HG03135 (cell line): ENCODE results near the gene IL1B.

Experiments used
- ATAC-seq: cut with Tn5 transposase; IDR thresholded peaks from one replicate; pipeline ENCODE4 v1.9.1; 2021; ENCODE audit warnings: mild to moderate bottlenecking, moderate library complexity; ENCODE audit not compliant: unreplicated experiment

Gene IL1B

DNA sequence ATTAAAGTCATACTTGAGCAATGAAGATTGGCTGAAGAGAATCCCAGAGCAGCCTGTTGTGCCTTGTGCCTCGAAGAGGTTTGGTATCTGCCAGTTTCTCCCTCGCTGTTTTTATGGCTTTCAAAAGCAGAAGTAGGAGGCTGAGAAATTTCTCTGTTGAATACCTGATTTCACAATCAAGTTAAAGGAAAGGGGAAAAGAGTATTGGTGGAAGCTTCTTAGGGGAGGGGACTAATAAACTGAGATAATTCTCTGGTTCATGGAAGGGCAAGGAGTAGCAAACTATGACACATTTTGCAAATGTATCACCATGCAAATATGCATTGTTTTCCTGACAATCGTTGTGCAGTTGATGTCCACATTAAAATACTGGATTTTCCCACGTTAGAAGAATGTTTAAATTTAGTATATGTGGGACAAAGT lies at the start of gene IL1B:
TSS of gene IL1B (minus strand) at position 85 of the 423 bp plus-strand sequence. CDS start 550 bp downstream, outside the sequence.
- no peak for ATAC-seq

- ATAC-seq = no peak
These were observed 49.7 kb upstream of the IL1B start for GRCh38 chr2:112886291-112886690.

GRCh38 chr2:112885506-112885902 lies 48.9 kb upstream of the IL1B start:
- no peak for ATAC-seq

- ATAC-seq = peak; percentile 56
These were observed 48.4 kb upstream of the IL1B start for GRCh38 chr2:112884869-112885505.

DNA sequence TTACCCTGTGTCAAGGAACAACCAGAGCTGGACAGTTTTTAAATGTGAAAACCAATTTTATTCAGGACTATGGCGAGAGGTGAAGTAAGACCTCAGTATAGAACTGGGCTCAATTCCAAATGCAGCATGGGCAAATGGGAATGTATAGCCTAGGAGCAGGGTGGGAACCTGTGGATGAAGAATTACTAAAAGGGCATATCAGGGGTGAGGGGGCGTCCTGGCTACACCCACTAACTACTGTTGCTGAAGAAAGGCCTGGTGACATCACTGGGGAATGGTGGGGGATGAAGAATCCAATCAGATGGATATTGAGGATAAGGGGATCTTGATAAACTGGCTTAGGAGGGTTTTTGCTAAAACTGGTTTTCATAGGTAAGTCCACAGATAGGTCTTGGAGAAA lies 47.1 kb upstream of the IL1B start:
- no peak for ATAC-seq

DNA sequence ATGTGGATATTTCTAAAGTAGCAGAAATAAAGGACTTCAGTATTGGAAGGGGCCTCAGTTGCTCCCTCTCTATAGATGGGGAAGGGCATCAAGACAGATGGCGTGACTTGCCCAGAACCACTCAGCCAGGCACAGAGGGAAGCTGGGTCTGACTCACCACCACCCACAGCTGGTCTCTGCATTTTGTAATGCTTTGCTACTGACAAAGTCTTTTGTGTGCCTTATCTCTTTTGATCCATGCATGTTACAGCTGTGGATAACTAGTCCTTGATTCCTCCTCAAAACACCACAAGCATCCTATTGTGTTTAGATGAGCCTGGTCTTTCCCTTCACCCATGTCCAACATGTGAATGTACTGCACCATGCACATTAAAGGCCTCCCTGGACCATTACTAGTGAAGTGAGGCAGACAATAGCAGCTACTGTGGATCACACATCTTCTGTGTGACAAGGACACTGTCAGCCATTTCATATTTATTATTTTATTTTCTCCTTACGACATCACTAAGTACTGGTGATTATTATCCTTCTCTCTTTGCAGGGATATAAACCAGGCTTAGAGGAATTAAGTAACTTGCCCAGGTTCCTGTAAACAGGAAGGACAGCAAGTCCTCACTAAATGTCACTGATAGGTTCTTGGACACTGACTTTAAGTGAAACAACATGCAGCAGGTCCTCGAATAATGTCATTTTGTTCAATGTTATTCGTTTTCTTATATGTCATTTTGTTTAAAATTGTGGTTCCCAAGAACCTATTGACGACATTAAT lies 44.8 kb upstream of the IL1B start:
- peak; percentile 60 for ATAC-seq

DNA sequence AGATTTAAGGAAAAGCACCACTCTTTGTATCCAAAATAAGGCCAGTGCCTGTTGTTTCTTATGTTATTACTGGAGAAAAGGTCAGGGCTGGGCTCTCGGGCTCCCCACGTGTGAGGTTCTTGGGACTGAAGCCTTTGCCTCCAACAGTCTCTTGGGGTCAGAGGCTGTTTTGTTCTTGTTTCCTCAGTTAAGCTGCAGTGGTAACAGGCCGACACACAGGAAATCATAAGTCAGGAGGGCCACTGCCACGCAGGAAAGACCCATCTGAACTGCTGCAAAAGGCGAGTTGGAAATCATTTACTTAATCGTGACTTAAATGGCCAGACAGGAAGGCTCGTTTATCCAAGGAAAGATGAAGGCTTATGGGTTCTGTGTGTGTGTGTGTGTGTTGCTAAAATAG lies 44.1 kb upstream of the IL1B start:
- ATAC-seq = no peak

GRCh38 chr2:112880091-112880531 lies 43.5 kb upstream of the IL1B start:
- ATAC-seq = no peak

DNA sequence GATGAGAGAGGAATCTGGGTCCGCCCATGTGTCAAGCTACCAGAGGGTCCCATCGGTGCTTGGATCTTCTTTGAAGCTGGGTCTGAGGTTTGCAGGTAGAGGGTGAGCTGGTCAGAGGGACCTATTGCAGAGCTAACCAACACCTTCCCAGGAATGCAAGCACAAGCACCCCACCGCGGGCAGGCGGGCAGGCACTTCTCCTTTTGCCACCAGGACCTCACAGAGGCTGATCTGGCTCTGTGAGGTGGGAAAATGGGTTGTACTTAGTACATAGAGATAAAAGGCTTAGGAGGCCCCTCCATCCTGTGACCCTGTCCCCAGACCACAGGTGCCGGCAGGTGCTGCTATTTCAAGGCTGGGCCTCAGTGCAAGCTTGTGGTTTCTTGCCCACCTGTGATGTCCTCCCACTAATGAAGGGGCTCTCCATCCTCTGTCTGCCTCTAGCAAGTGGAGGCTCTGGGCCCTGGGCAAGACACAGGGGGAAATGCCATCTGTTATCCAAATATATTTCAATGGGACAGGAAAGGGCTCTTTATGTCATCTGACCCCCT lies 43.0 kb upstream of the IL1B start:
- no peak for ATAC-seq

DNA sequence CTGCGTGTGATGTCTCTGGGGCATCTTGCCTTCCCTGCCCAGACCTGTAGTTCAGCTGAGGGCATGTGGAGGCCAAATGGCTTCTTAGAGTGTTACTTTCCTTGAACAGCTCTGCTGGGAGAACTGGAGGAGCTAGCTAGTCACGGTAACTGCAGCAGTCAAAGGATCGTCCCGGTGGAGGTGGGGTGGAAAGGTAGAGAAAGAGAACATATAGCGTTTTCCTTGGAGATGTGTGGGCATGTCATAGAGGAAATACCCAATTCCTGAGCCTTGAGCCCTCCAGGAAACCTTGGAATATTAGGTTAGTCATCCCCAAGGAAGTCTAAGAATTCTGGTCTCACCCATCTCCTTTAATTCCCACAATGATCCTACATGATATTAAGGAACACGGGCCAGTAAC lies 40.8 kb upstream of the IL1B start:
- no peak for ATAC-seq

GRCh38 chr2:112876971-112877361 lies 40.4 kb upstream of the IL1B start:
- no peak for ATAC-seq

GRCh38 chr2:112876257-112876970 lies 39.8 kb upstream of the IL1B start:
- ATAC-seq = no peak

- ATAC-seq = no peak
These were observed 34.6 kb upstream of the IL1B start for GRCh38 chr2:112870841-112871835.

DNA sequence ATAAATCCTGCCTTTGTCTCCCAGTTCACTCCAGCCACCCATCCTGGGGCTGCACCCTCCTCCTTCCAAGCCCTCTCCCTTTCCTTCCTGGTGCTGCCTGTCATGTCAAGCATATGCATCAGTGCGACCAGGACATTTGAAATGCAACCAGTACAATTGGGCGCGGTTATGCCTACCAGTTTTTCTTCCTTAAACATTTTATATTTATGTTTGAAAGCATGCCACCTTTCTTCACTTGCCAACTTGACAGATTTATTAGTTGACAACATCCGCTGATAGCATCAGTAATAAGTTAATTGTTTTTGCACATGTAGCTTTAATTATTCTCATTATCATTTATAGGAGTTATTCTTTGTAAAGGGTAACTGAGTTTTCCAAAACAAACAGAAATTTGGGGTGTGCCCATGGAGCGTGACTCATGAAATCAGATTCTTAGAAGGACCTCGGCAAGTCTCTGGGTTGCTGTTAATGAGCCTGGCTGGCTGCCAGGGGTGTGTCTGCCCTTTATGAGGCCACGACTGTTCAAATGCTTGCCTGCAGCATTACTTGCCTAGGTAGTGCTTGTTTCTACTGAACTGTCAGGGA lies 32.8 kb upstream of the IL1B start:
- no peak for ATAC-seq

GRCh38 chr2:112867701-112868631 lies 31.4 kb upstream of the IL1B start:
- ATAC-seq = no peak

DNA sequence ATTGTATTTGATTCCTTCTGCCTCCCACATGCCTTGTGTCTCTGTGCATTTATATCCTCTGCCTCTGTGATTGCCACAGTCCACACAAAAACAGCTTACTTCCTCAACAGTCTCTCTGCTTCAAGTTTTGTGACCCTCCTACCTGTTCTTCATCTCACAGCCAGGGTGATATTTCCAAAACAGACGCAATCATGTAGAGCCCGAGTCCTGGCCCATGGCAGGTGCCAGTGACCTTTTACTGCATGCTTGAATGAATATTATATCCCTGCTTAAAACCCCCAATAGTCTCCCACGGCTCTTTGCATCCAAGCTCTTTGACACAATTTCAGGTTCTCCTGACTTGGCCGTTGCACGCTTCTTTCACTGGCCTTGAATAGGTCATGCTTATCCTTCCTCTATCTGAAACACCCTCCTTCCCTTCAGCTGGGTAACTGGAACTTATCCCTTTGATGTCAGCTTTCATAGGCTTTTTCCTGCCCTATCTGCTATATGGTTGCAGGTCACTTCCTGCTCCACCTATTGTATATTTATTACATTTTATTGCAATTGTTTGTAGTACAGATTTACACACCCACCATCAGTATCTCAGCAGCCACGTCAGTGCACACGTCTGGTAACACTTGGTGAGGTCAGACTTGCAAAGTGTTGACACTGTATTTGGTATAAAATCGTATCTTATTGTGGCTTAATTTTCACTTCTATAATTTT lies 29.7 kb upstream of the IL1B start:
- no peak for ATAC-seq

DNA sequence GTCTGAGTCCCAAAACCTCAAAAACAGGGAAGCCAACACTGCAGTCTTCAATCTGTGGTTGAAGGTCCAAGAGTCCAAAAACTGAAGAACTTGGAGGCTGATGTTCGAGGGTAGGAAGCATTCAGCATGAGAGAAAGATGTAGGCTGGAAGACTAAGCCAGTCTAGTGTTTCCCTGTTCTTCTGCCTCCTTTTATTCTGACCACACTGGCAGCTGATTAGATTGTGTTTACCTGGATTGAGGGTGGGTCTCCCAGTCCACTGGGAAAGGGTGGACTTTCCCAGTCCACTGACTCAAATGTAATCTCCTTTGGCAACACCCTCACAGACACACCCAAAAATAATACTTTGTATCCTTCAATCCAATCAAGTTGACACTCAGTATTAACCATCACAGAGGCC lies 27.5 kb upstream of the IL1B start:
- no peak for ATAC-seq
